ENCODE results near the gene TEK. TPM values are rescaled to one million over a fixed set of nuclear protein-coding genes. Genes with fewer than 3 reads are reported as not detected.

TEK gene
- total and polyA plus RNA-seq, 9 of the 15 experiments (the other 6 are each of a cell fraction or from before 2014, with no cell fraction given): 0.03 to 0.13 (median 0.06) TPM

DNA sequence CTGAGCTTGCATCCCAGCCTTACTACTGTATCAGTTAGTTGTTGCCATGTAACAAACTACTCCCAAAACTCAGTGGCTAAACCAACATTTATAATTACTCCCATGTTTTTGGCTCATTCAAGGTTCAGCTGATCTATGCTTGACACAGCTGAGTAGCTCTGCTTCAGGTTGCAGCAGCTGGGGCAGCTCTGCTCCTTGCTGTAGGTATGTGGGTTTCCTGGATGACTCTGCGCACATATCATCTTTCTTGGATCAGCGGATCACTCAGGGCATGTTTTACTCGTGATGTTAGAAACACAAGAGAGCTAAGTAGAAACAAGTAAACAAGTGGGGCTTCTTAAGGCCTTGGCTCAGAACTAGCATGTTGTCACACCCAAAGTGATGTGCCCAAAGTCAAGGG lies 15.1 kb downstream of the TEK start:
- Histone ChIP-seq H3K4me2 (ENCODE audit: insufficient read depth, low read length) (no peak overlapping the region), H2AFZ (ENCODE audit: low read depth, low read length) (no peak overlapping the region), H3K4me1 (replicated peaks in 1 of 2; ENCODE audit: control insufficient read depth in 2 of 2, insufficient read depth in 2 of 2, low read length in 2 of 2) (no peaks in the 10 kb centered on the region), H3K27ac (ENCODE audit: extremely low read depth, low read depth, low read length) (no peak overlapping the region), H3K4me3 (no peak overlapping the region), H3K9me3 (replicated peaks; ENCODE audit: control insufficient read depth, insufficient read depth, low read depth, low read length) (no peaks in the 10 kb centered on the region), H3K79me2 (ENCODE audit: control insufficient read depth, insufficient read depth, low read length) (no peaks in the 10 kb centered on the region), H3K27me3 (ENCODE audit: control insufficient read depth in 2 of 2, insufficient read depth in 2 of 2, low read length in 2 of 2) (no peaks in the 10 kb centered on the region), H3K36me3 (ENCODE audit: control insufficient read depth, insufficient read depth, low read length) (no peaks in the 10 kb centered on the region), H3K9me1 (ENCODE audit: control insufficient read depth, insufficient read depth, low read length) (no peaks in the 10 kb centered on the region), H4K20me1 (replicated peaks; ENCODE audit: control insufficient read depth, insufficient read depth, low read length) (no peaks in the 10 kb centered on the region), H3K9ac (ENCODE audit: insufficient read depth in 1 of 2, low read depth in 2 of 2, low read length in 2 of 2) (no peak overlapping the region)
- ChIA-PET CTCF (ENCODE audit: low intra/inter-chr PET ratio) (no interaction called here), POLR2A (interaction anchor here (1.0 to 1.1 kb wide), 2 partner anchors 9 to 13 kb away, joined by 3 read pairs; no protein-coding TSS in a partner anchor)
- 8% methylated on average over 2 of the region's 3 CpGs for WGBS (ENCODE audit: insufficient coverage, low coverage, missing lambda C conversion rate)
- BruUV-seq (replicated peaks): no TSS peak
- in situ Hi-C loops (cut with MboI): no loop called here
- TF ChIP-seq DMBX1 (CRISPR knock-in tag; IDR thresholded peaks at IDR 0.05; ENCODE audit: borderline replicate concordance): no peak
- TF ChIP-seq POLR2AphosphoS2 (IDR thresholded peaks at IDR 0.05; ENCODE audit: low read length): no peak
- no peak for TF ChIP-seq SIN3B (IDR thresholded peaks at IDR 0.05; ENCODE audit: low read depth)
- TF ChIP-seq GABPB2 (CRISPR knock-in tag; conservative IDR thresholded peaks at IDR 0.05): no peak
- no peak for TF ChIP-seq CREM (IDR thresholded peaks at IDR 0.05; ENCODE audit: low read depth)
- TF ChIP-seq POU5F1 (IDR thresholded peaks at IDR 0.05; ENCODE audit: borderline replicate concordance, low read depth, low read length, partially characterized antibody): no peak
- intact Hi-C loops (cut with micrococcal nuclease): no loop called here
- DNase-seq (ENCODE audit: extremely low read depth in 1 of 4, low spot score in 3 of 4) (no peak), FAIRE-seq (no peak), ATAC-seq (no peak)

DNA sequence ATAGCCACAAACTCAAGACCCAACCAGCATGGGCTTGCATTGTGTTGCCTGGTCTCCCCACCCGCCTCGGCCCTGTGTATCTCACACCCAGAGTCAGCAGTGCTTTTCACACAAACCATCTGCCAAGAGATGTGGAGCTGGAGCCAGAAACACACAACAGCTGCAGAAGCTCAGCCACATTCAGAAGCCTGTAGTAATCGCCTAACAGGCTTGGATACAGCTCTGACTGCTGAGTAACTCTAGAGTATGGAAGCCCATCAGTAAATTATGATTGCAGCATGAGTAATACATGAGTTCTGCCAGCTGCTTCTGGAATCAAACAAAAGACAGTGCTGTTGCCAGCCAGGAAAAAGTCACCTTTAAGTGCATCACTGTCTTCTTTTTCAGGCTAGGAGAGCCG lies 16.0 kb downstream of the TEK start:
- CTCF ChIA-PET (ENCODE audit: low intra/inter-chr PET ratio): no interaction called here
- Histone ChIP-seq H3K27ac (ENCODE audit: extremely low read depth, low read depth, low read length) (no peak overlapping the region), H2AFZ (ENCODE audit: low read depth, low read length) (no peak overlapping the region), H3K9ac (ENCODE audit: insufficient read depth in 1 of 2, low read depth in 2 of 2, low read length in 2 of 2) (no peak overlapping the region), H3K9me1 (ENCODE audit: control insufficient read depth, insufficient read depth, low read length) (no peaks in the 10 kb centered on the region), H3K9me3 (replicated peaks; ENCODE audit: control insufficient read depth, insufficient read depth, low read depth, low read length) (no peaks in the 10 kb centered on the region), H3K79me2 (ENCODE audit: control insufficient read depth, insufficient read depth, low read length) (no peaks in the 10 kb centered on the region), H4K20me1 (replicated peaks; ENCODE audit: control insufficient read depth, insufficient read depth, low read length) (no peaks in the 10 kb centered on the region), H3K36me3 (ENCODE audit: control insufficient read depth, insufficient read depth, low read length) (no peaks in the 10 kb centered on the region), H3K4me3 (no peak overlapping the region), H3K27me3 (ENCODE audit: control insufficient read depth in 2 of 2, insufficient read depth in 2 of 2, low read length in 2 of 2) (no peaks in the 10 kb centered on the region), H3K4me2 (ENCODE audit: insufficient read depth, low read length) (no peak overlapping the region), H3K4me1 (replicated peaks in 1 of 2; ENCODE audit: control insufficient read depth in 2 of 2, insufficient read depth in 2 of 2, low read length in 2 of 2) (no peaks in the 10 kb centered on the region)
- no TSS peak for BruUV-seq (replicated peaks)
- POLR2A ChIA-PET: no interaction called here
- TF ChIP-seq ZNF253 (CRISPR knock-in tag; conservative IDR thresholded peaks at IDR 0.05) (no peak), NBN (IDR thresholded peaks at IDR 0.05; ENCODE audit: low read depth) (no peak), RBM14 (IDR thresholded peaks at IDR 0.05; ENCODE audit: borderline replicate concordance, insufficient read depth, low read depth, low read length) (no peak), MCM5 (IDR thresholded peaks at IDR 0.05; ENCODE audit: low read depth) (no peak), FOXP1 (CRISPR knock-in tag; IDR thresholded peaks at IDR 0.05) (no peak), ZNF232 (CRISPR knock-in tag; IDR thresholded peaks at IDR 0.05) (no peak), NFIX (CRISPR knock-in tag; IDR thresholded peaks at IDR 0.05; ENCODE audit: low read depth) (no peak), MCM3 (IDR thresholded peaks at IDR 0.05) (no peak)
- TF ChIP-seq, protein P1, sequence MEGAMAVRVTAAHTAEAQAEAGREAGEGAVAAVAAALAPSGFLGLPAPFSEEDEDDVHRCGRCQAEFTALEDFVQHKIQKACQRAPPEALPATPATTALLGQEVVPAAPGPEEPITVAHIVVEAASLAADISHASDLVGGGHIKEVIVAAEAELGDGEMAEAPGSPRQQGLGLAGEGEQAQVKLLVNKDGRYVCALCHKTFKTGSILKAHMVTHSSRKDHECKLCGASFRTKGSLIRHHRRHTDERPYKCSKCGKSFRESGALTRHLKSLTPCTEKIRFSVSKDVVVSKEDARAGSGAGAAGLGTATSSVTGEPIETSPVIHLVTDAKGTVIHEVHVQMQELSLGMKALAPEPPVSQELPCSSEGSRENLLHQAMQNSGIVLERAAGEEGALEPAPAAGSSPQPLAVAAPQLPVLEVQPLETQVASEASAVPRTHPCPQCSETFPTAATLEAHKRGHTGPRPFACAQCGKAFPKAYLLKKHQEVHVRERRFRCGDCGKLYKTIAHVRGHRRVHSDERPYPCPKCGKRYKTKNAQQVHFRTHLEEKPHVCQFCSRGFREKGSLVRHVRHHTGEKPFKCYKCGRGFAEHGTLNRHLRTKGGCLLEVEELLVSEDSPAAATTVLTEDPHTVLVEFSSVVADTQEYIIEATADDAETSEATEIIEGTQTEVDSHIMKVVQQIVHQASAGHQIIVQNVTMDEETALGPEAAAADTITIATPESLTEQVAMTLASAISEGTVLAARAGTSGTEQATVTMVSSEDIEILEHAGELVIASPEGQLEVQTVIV (CRISPR knock-in tag; IDR thresholded peaks at IDR 0.05; ENCODE audit: borderline replicate concordance): no peak
- ATAC-seq (no peak), FAIRE-seq (no peak), DNase-seq (ENCODE audit: extremely low read depth in 1 of 4, low spot score in 3 of 4) (no peak)
- in situ Hi-C loops (cut with MboI): no loop called here
- intact Hi-C loops (cut with micrococcal nuclease): no loop called here
- WGBS (ENCODE audit: insufficient coverage, low coverage, missing lambda C conversion rate): 0% methylated on average over 2 of the region's 4 CpGs
